ENCODE measurements around the gene IPO4.

- no peak for TF ChIP-seq CTCF (conservative IDR thresholded peaks at IDR 0.05)
- no peak for TF ChIP-seq ZFX (IDR thresholded peaks at IDR 0.05)
Observed at GRCh38 chr14:24204163-24205146, 15.8 kb upstream of the IPO4 start.

All from C4-2B (cell line).